Activated naive CD8-positive, alpha-beta T cell treated with anti-CD3 and anti-CD28 coated beads, Interleukin-2, amount 50 U/mL, for 24 hours (primary cell): ENCODE data around the gene PFKFB3.
"Not testable (repeated sequence)": the region's sequence is repeated elsewhere in the genome, so short reads cannot be mapped to it uniquely, and the experiment has no call there.

Source experiments
- ATAC-seq: fragments of 150-1000 bp; cut with Tn5 transposase; one replicate; pipeline ENCODE4 v1.10.0; 2021
- DNase-seq: peaks from one replicate; pipeline ENCODE4 v3.0.0; 2021
- H3K27ac Mint-ChIP-seq: one replicate; pipeline ENCODE4 v1.8.0; 2021; ENCODE audit warnings: mild to moderate bottlenecking, mixed read lengths
- H3K27me3 Mint-ChIP-seq: one replicate; pipeline ENCODE4 v1.8.0; 2021; ENCODE audit warnings: mixed read lengths
- H3K36me3 Mint-ChIP-seq: one replicate; pipeline ENCODE4 v1.8.0; 2021; ENCODE audit warnings: low read depth, mixed read lengths
- H3K4me1 Mint-ChIP-seq: one replicate; pipeline ENCODE4 v1.8.0; 2021; ENCODE audit warnings: mixed read lengths
- H3K4me3 Mint-ChIP-seq: one replicate; pipeline ENCODE4 v1.8.0; 2021; ENCODE audit warnings: mild to moderate bottlenecking, moderate library complexity, mixed read lengths
- H3K9me3 Mint-ChIP-seq: one replicate; pipeline ENCODE4 v1.8.0; 2021; ENCODE audit warnings: mixed read lengths

PFKFB3 gene

DNA sequence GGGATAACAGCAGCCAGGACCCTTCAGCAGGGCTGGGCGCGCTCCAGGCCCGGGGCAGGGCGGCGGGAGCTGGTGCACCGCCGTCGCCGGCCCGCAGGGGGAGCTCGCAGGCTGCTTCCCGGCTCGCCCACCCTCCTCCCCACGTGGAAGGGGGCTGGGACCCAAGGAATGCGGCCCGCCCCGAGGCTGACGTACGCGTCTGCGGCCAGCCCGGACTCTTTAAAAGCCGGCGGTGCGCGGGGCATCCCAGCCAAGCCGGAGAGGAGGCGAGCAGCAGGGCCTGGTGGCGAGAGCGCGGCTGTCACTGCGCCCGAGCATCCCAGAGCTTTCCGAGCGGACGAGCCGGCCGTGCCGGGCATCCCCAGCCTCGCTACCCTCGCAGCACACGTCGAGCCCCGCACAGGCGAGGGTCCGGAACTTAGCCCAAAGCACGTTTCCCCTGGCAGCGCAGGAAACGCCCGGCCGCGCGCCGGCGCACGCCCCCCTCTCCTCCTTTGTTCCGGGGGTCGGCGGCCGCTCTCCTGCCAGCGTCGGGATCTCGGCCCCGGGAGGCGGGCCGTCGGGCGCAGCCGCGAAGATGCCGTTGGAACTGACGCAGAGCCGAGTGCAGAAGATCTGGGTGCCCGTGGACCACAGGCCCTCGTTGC, at the start of gene PFKFB3:
TSS of gene PFKFB3 (plus strand) at position 249 of the 647 bp plus-strand sequence. CDS start at position 578, 329 bp downstream.
- peak within 1 kb of the TSS; percentile 99 for H3K4me3 Mint-ChIP-seq
- H3K9me3 Mint-ChIP-seq = no peaks in the 10 kb centered on the region
- peaks cover 10% of the 10 kb centered on the region for H3K36me3 Mint-ChIP-seq
- H3K27me3 Mint-ChIP-seq = no peaks in the 10 kb centered on the region
- ATAC-seq (peak; percentile 80), DNase-seq (peak; percentile 98)
- H3K27ac Mint-ChIP-seq = peak within 1 kb of the TSS; percentile 97
- peaks cover 41% of the 10 kb centered on the region for H3K4me1 Mint-ChIP-seq

- Mint-ChIP-seq H3K4me1 (peaks cover 31% of the 10 kb centered on the region), H3K36me3 (peaks cover 11% of the 10 kb centered on the region), H3K27me3 (no peaks in the 10 kb centered on the region), H3K9me3 (no peaks in the 10 kb centered on the region), H3K4me3 (no peak overlapping the region), H3K27ac (no peak overlapping the region)
- no peak for ATAC-seq
- no peak for DNase-seq
Observed at GRCh38 chr10:6153845-6154244, 48.9 kb upstream of the PFKFB3 start.

GRCh38 chr10:6154566-6154965, 48.2 kb upstream of the PFKFB3 start:
- Mint-ChIP-seq H3K4me1 (peaks cover 26% of the 10 kb centered on the region), H3K27ac (no peak overlapping the region), H3K4me3 (no peak overlapping the region), H3K27me3 (no peaks in the 10 kb centered on the region), H3K36me3 (peaks cover 8% of the 10 kb centered on the region), H3K9me3 (no peaks in the 10 kb centered on the region)
- ATAC-seq (no peak), DNase-seq (no peak)

GRCh38 chr10:6158276-6158675, 44.5 kb upstream of the PFKFB3 start:
- H3K4me1 Mint-ChIP-seq = peaks cover 20% of the 10 kb centered on the region
- H3K27me3 Mint-ChIP-seq = no peaks in the 10 kb centered on the region
- DNase-seq (no peak), ATAC-seq (no peak)
- no peak overlapping the region for H3K4me3 Mint-ChIP-seq
- H3K27ac Mint-ChIP-seq = no peak overlapping the region
- H3K36me3 Mint-ChIP-seq = peaks cover 3% of the 10 kb centered on the region
- H3K9me3 Mint-ChIP-seq = no peaks in the 10 kb centered on the region

DNA sequence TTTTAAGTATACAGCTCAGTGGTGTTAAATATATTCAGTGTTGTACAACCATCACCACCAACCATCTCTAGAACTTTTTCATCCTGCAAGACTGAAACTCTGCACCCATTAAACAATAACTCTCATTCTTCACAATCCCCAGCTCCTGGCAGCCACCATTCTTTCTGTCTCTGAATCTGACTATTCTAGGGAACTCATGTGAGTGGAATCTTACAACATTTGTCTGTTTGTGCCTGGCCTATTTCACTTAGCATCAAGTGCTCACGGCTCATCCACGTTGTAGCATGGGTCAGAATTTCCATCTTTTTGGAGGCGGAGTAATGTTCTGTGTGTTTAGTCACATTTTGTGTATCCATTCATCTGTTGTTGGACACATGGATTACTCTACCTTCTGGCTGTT, 40.8 kb upstream of the PFKFB3 start:
- ATAC-seq (no peak), DNase-seq (no peak)
- Mint-ChIP-seq H3K4me1 (peaks cover 48% of the 10 kb centered on the region), H3K27ac (no peak overlapping the region), H3K36me3 (peaks cover 22% of the 10 kb centered on the region), H3K27me3 (no peaks in the 10 kb centered on the region), H3K4me3 (no peak overlapping the region), H3K9me3 (no peaks in the 10 kb centered on the region)

DNA sequence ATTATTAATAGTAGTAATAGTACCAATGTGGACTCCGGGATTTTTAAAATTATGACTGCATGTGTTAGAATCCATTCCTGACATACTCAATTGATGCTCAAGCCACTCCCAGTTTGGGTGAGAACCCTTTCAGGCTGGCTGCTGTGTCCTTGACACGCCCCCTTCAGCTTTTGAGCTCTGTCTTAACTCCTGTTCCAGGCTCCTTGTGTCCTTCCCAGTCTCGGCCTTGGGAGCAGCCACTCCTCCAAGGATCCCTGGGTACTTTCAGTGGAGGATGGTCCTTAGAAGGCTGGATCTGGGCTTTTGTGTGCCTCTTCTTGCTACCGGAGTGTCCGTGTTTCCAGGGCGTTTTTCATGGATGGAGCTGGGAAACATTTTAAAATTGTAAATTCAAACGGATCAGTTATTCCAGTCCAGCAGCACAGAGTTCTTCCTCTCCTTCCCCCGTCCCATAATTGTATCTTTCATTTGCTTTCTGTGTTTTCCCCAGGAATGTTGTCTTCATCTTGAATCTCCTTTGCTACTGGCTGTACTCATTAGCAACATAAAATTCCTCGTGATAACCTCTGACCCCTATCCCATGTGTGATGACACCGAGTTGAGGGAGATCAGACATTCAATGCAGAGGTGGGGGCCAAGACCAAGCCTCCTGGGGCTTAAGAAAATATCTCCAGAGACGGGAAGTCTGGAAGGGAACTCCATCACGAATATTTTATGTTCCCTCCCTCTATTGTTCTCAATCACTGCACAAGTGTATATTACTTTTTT, 40.0 kb upstream of the PFKFB3 start:
- H3K4me1 Mint-ChIP-seq = peaks cover 52% of the 10 kb centered on the region
- H3K4me3 Mint-ChIP-seq = peak overlapping the region; percentile 16
- no peaks in the 10 kb centered on the region for H3K9me3 Mint-ChIP-seq
- H3K36me3 Mint-ChIP-seq = peaks cover 29% of the 10 kb centered on the region
- ATAC-seq = no peak
- no peak for DNase-seq
- peak overlapping the region; percentile 73 for H3K27ac Mint-ChIP-seq
- no peaks in the 10 kb centered on the region for H3K27me3 Mint-ChIP-seq

- peak overlapping the region; percentile 98 for H3K27ac Mint-ChIP-seq
- no peaks in the 10 kb centered on the region for H3K9me3 Mint-ChIP-seq
- peaks cover 58% of the 10 kb centered on the region for H3K4me1 Mint-ChIP-seq
- ATAC-seq (peak; percentile 98), DNase-seq (peak; percentile 94)
- peak overlapping the region; percentile 98 for H3K4me3 Mint-ChIP-seq
- peaks cover 29% of the 10 kb centered on the region for H3K36me3 Mint-ChIP-seq
- no peaks in the 10 kb centered on the region for H3K27me3 Mint-ChIP-seq
Observed at GRCh38 chr10:6163364-6164270, 39.1 kb upstream of the PFKFB3 start.

GRCh38 chr10:6164271-6165095, 38.2 kb upstream of the PFKFB3 start:
- ATAC-seq (peak; percentile 11), DNase-seq (no peak)
- Mint-ChIP-seq H3K27me3 (no peaks in the 10 kb centered on the region), H3K4me3 (peak overlapping the region; percentile 98), H3K36me3 (peaks cover 29% of the 10 kb centered on the region), H3K9me3 (no peaks in the 10 kb centered on the region), H3K27ac (peak overlapping the region; percentile 98), H3K4me1 (peaks cover 66% of the 10 kb centered on the region)

DNA sequence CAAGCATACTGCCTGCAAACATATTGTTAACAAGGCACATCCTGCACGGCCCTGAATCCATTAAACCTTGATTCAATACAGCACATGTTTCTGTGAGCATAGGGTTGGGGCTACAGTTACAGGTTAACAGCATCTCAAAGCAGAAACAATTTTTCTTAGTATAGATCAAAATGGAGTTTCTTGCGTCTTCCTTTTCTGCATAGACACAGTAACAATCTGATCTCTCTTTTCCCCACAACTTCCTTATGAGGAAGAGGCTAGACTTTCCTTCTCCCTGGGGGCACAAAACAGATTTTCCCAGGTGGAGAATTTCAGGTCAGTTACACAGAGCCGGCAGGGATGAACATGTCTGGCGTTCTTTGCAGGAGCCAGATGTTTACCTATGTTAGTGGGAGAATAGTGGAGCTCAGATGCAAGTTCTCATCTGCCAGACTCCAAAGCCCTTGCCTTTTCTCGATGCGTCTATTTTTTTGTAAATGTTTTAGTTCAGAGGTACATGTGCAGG, 37.5 kb upstream of the PFKFB3 start:
- Mint-ChIP-seq H3K4me3 (peak overlapping the region; percentile 98), H3K4me1 (peaks cover 70% of the 10 kb centered on the region), H3K9me3 (no peaks in the 10 kb centered on the region), H3K27me3 (no peaks in the 10 kb centered on the region), H3K36me3 (peaks cover 29% of the 10 kb centered on the region), H3K27ac (peak overlapping the region; percentile 98)
- ATAC-seq = no peak
- no peak for DNase-seq

GRCh38 chr10:6165933-6166332, 36.8 kb upstream of the PFKFB3 start:
- ATAC-seq, H3K9me3 Mint-ChIP-seq, DNase-seq, H3K27me3 Mint-ChIP-seq: not testable (repeated sequence)
- Mint-ChIP-seq H3K27ac (peak overlapping the region; percentile 98), H3K4me3 (peak overlapping the region; percentile 98), H3K4me1 (peaks cover 75% of the 10 kb centered on the region), H3K36me3 (peaks cover 30% of the 10 kb centered on the region)

DNA sequence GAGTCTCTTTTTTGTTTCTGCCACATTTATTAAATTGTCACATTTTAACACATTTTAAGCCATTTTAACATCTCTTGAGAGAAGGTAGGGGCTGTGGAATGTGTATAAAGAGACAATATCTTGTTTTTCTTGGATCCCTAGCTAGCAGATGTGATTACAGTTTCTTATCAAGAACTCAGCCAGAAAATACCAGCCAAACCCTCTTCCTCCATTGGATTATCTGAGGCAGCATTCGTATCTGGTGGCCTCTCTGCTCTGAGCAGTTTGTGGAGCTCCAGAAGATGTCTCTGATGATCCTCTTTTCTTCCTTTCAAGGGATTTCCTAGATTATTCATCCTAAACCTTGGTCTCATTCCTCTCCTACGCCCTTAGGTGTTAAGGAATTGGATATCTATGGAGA, 35.3 kb upstream of the PFKFB3 start:
- peaks cover 84% of the 10 kb centered on the region for H3K4me1 Mint-ChIP-seq
- no peaks in the 10 kb centered on the region for H3K27me3 Mint-ChIP-seq
- no peak overlapping the region for H3K4me3 Mint-ChIP-seq
- DNase-seq = no peak
- H3K27ac Mint-ChIP-seq = peak overlapping the region; percentile 59
- ATAC-seq = no peak
- H3K36me3 Mint-ChIP-seq = peaks cover 34% of the 10 kb centered on the region
- H3K9me3 Mint-ChIP-seq = no peaks in the 10 kb centered on the region

DNA sequence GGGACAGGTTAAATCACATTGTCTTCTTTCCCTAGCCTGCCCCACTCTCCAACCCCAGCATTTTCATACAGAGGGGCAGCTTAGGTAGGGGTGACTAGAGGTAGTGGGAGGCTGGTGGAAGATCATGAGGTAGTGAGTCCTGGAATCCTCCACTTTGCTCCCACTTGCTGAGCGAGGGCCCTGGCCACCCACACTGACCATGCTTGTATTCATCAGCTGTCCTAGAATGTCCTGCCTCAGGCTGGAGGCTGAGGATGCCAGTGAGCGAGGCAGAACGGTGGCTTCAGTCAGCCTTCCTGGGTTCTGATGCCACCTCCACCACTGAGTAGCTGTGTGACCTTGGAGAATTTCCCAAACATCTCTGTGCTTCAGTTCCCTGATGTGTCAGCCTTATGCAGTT, 34.6 kb upstream of the PFKFB3 start:
- H3K27me3 Mint-ChIP-seq = no peaks in the 10 kb centered on the region
- H3K27ac Mint-ChIP-seq = peak overlapping the region; percentile 59
- DNase-seq = no peak

DNA sequence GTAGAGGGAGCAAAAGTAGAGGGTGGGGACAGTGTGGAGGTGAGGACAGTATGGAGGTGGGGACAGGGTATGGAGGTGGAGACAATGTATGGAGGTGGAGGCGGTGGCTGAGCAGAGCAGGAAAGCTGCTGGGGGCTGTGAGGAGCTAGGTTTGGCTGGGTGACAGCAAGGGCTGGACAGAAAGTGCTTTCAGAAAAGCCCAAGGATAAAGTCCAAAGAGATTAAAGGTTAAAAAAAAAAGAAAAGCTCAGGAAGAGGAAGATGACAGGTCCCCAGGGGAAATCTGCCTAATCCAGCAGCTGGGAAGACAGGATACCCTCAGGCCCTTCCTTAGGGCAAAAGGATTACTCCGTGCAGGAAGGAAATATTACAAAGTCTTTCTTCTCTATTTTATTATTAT, 32.1 kb upstream of the PFKFB3 start:
- H3K4me3 Mint-ChIP-seq = no peak overlapping the region
- H3K9me3 Mint-ChIP-seq = no peaks in the 10 kb centered on the region
- DNase-seq (no peak), ATAC-seq (no peak)
- peaks cover 32% of the 10 kb centered on the region for H3K36me3 Mint-ChIP-seq
- H3K27ac Mint-ChIP-seq = peak overlapping the region; percentile 29
- peaks cover 85% of the 10 kb centered on the region for H3K4me1 Mint-ChIP-seq
- H3K27me3 Mint-ChIP-seq = no peaks in the 10 kb centered on the region

More for the DNA sequence above, 34.6 kb upstream of the PFKFB3 start:
- Mint-ChIP-seq H3K4me3 (no peak overlapping the region), H3K4me1 (peaks cover 84% of the 10 kb centered on the region), H3K36me3 (peaks cover 37% of the 10 kb centered on the region), H3K9me3 (no peaks in the 10 kb centered on the region)
- ATAC-seq = no peak
